Adipose tissue (tissue), 3 donors: ENCODE results near the gene PIEZO1. TPM values are rescaled to one million over a fixed set of nuclear protein-coding genes. Genes with fewer than 3 reads are reported as not detected.

ENCODE experiments used
- H3K27ac ChIP-seq: one replicate; pipeline ENCODE4 v1.5.1; 2013; ENCODE audit warnings: low read depth, low read length
- WGBS, 3 donors: extraction: QIAGEN DNeasy Blood & Tissue Kit; methylation state at CpG; one replicate each; pipeline ENCODE4 v1.1.7; 2013; 5-methylcytosine and 5-hydroxymethylcytosine counted together
- polyA plus RNA-seq, 3 donors: library from polyadenylated mRNA; stranded (reverse); fragments of 200-250 nt; gene quantifications; one replicate each; pipeline ENCODE4 v1.2.3, GENCODE V29; 2013
- donor health status: healthy with polysubstance abuse.
- donor health status: Bipolar disorder and iron deficiency.
- donor health status: healthy.

Gene PIEZO1
- polyA plus RNA-seq, 3 donors = 61.0 to 436 (median 237) TPM

GRCh38 chr16:88720396-88720970 lies 64.5 kb downstream of the PIEZO1 start:
- 90 to 93% (median 90%) methylated on average over 9 to 23 of the region's 23 CpGs for WGBS, 3 donors
- no peak overlapping the region for H3K27ac ChIP-seq

DNA sequence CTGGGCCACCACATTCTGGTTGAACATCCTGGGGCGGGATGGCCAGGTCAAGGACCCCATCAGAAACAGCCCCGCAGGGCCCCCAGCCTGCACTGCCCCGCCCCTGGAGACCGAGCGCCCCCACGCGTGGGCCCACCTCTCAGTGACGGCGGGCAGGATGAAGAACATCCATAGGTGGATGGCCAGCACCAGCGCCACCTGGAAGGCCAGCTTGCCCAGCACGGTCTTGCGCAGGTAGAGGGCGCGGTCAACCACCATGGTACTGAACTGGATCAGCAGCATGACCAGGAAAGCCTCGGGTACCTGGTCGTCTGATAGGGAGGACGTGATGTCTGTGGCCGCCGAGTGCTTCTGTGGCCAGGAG lies 65.1 kb downstream of the PIEZO1 start:
- 96 to 97% (median 97%) methylated on average over 18 to 19 of the region's 19 CpGs for WGBS, 3 donors
- no peak overlapping the region for H3K27ac ChIP-seq

DNA sequence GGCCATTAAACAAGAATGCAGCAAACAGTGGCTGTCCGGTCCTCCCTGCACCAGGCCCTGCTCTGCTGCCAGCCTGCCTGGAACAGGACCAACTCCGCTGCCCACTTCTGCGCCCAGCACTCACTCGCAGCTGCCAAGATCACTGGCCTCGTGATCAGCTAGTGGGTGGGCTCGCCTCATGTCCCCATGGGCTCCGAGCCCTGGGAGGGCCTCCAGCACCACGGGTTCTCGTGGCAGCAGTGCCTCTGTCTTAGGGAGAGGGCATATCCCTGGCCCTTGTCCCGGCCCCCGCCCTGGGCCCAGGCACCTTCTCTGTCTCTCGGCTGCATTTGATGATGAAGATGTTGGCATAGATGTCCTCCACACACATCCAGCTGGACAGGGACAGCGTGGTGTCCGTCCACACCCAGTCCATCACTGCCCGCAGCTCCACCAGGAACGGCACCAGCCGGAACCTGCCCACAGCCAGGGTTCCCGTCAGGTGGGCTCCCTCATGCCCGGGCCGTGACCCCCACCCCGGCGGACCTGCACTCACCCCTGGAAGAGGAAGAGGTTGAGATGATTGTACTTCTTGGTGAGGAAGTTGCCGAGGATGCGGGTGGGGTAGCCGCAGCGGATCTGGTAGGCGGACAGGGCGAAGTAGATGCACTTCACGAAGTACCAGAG lies 65.6 kb downstream of the PIEZO1 start:
- 87 to 92% (median 87%) methylated on average over 28 to 29 of the region's 29 CpGs for WGBS, 3 donors
- H3K27ac ChIP-seq = no peak overlapping the region

DNA sequence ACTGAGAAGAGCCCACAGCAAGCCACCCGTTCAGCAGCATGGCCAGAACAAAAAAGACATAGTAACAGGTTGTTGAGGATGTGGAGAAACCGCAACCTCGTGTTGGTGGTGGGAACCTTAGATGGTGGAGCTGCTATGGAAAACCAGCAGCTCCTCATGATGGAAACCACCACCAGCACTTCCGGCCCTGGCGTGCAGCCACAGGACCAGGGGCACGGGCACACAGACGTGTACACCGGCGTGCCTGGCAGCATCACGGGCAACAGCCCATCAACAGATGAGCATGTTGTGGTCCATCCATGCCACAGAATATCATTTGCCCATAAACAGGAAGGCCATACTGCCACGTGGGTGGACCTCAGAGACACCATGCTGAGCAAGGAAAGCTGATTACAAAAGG lies 66.8 kb downstream of the PIEZO1 start:
- no peak overlapping the region for H3K27ac ChIP-seq
- WGBS, 3 donors = 84 to 92% (median 91%) methylated on average over 11 of the region's 11 CpGs

- H3K27ac ChIP-seq = no peak overlapping the region
- 97% methylated on average over 21 of the region's 21 CpGs for WGBS, 3 donors
Observed at GRCh38 chr16:88716601-88717001, 68.4 kb downstream of the PIEZO1 start.

- WGBS, 3 donors = 92 to 95% (median 94%) methylated on average over 15 of the region's 15 CpGs
- H3K27ac ChIP-seq = no peak overlapping the region
Observed at GRCh38 chr16:88716201-88716600, 68.8 kb downstream of the PIEZO1 start.

- WGBS, 3 donors = 91 to 93% (median 93%) methylated on average over 57 of the region's 57 CpGs
- no peak overlapping the region for H3K27ac ChIP-seq
Observed at GRCh38 chr16:88715312-88716190, 69.5 kb downstream of the PIEZO1 start.

DNA sequence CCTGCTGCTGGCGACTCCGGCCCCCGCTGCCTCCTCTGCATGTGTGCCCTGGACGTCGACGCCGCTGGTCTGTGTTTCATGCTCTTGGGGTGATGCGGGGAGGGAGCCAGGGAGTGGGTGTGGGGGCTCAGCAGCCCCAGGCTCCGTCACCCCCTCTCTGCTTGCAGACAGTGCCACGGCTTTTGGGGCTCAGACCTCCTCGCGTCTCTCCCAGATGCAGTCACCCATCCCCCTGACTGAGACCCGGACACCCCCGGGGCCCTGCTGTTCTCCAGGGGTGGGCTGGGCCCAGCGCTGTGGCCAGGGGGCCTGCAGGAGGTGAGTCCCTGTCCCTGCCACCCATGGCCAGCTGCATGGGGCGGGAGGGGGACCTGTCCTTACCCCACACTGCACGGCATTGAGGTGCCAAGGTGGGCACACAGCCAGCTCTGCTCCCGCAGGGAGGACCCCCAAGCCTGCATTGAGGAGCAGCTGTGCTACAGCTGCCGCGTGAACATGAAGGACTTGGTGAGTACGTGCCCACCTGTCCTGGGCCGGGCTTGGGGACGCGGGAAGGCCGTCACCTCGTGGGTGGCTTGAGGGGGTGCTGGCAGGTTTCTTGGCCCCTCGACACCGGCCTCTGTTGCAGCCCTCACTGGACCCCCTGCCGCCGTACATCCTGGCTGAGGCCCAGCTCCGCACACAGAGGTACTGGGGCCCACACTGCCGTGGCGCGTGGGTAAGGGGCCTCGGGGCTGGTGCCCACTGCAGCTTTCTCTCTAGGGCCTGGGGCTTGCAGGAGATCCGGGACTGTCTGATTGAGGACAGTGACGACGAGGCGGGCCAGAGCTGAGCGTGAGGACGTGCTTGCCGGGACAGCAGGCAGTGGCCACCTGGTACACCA lies 70.4 kb downstream of the PIEZO1 start:
- WGBS, 3 donors = 86 to 91% (median 89%) methylated on average over 41 to 42 of the region's 42 CpGs
- no peak overlapping the region for H3K27ac ChIP-seq

- 89 to 92% (median 90%) methylated on average over 24 to 30 of the region's 30 CpGs for WGBS, 3 donors
- H3K27ac ChIP-seq = no peak overlapping the region
Observed at GRCh38 chr16:88713568-88714419, 71.2 kb downstream of the PIEZO1 start.

DNA sequence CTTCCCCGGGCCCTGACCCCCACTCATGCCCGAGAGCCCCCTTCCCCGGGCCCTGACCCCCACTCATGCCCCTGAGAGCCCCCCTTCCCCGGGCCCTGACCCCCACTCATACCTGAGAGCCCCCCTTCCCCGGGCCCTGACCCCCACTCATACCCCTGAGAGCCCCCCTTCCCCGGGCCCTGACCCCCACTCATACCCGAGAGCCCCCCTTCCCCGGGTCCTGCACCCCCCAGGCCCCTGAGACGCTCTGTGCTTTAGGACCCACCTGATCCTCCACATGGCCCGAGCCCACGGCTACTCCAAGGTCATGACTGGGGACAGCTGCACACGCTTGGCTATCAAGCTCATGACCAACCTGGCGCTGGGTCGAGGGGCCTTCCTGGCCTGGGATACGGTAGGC lies 72.0 kb downstream of the PIEZO1 start:
- WGBS, 3 donors = 74 to 91% (median 86%) methylated on average over 12 to 14 of the region's 15 CpGs
- no peak overlapping the region for H3K27ac ChIP-seq

DNA sequence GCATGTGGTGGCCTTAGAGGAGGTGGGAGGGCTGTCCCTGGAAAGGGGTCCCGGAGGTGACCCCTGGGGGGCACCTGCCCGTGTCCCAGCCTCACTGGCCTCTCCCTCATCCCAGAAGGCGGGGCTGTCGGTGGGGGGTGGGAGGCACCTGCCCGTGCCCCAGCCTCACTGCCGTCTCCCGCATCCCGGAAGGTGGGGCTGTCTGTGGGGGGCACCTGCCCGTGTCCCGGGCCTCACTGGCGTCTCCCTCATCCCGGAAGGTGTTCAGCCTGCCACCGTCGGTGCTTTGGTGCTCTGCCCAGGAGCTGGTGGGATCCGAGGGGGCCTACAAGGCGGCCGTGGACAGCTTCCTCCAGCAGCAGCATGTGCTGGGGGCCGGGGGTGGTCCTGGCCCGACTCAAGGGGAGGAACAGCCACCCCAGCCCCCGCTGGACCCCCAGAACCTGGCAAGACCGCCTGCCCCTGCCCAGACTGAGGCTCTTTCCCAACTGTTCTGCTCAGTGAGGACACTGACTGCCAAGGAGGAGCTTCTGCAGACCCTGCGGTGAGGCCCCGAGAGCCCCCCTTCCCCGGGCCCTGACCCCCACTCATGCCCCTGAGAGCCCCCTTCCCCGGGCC lies 72.5 kb downstream of the PIEZO1 start:
- no peak overlapping the region for H3K27ac ChIP-seq
- 72 to 86% (median 78%) methylated on average over 23 to 25 of the region's 25 CpGs for WGBS, 3 donors

GRCh38 chr16:88711750-88712340 lies 73.2 kb downstream of the PIEZO1 start:
- 72 to 87% (median 79%) methylated on average over 17 to 18 of the region's 18 CpGs for WGBS, 3 donors
- H3K27ac ChIP-seq = no peak overlapping the region

DNA sequence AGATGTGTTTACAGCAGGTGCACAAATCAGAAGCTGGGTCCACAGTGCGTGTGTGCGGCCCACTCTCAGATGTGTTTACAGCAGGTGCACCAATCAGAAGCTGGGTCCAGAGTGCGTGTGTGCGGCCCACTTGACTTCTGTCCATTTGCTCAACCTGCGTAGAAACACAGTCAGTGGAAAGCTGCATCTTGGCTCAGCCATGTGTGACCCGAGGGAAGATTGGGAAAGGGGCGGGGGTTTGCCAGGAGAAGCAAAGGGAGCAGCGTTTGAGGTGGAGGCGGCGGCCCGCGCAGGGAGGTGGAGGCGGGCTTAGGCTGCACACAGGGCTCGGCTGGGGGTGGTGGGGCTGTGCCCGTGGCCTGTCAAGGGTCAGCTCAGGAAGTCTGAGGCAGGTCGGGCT lies 74.5 kb downstream of the PIEZO1 start:
- 64 to 85% (median 69%) methylated on average over 15 to 16 of the region's 16 CpGs for WGBS, 3 donors
- H3K27ac ChIP-seq = no peak overlapping the region

DNA sequence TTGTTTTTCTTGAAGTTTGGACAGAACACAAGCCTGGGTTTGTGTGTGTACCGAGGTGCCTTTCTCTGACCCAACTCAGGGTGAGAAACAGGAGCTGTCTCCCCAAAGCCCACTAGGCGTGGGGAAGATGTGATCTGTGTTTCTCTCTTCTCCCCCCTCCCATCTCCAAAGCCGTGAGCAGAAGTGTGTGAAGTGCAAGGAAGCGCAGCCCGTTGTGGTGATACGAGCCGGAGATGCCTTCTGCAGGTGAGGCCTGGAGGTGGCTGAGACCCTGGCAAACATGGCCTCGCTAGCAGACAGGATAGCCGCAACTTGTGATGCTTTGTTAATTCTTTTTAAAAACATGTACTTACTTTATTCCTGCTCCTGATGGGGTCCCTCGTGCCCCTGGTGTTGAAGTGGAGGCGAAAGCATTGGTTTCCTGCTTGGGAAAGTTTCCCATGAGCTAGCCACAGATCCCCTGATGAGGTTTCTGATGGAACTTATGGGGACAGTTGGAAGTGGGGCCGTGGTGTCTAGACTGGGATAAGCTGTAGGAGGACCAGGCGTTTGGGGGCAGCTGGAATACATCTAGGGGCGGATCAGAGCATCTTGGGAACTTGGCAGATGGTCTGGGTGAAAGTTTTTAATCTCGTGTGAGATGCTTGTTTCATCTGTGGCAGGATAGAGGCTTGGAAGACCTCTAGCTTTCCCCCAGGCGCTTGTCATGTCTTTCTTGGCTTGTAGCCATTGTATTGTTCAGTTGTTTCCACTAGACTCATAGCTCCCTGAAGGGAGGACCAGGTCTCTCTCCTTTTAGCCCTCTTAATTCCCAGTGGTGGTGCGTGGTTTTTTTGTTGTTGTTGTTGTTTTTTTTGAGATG lies 77.8 kb downstream of the PIEZO1 start:
- 29 to 42% (median 35%) methylated on average over 17 of the region's 17 CpGs for WGBS, 3 donors

DNA sequence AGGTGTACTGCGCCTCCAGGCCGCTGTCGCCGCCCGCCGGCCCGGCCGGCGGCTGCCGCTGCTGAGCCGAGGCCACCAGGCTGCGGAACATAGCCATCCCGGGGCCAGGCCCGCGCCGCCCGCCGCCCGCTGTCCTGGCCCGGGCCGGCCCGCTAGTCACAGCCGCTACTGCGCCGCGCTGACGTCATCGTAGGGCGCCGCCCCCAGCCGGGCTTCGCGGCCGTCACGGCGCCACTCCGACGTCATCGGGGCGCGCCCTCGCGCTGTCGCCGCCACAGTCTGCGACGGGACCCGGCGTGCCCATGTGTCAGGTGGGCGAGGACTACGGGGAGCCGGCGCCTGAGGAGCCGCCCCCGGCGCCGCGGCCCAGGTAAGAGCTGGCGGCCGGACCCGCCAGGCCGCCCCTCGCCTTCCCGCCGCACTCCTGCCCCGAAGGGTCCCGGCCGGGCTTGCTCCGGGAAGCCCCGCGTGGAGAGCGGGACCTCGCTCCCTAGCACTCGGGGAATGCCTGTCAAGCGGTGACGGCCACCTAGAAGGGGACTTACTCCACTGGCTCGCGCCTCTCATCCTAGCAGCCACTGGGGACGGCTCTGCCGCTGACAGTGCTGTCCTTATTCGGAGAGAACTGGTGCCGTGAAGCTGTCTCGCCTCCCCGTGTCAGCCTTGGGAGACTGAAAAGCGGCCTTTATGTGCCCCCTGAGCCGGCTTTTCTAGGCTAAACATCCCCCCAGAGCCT lies 78.6 kb downstream of the PIEZO1 start, which contains the start of the genes CTU2 and RNF166:
CTU2 (plus strand) TSS at position 275 of the 736 bp plus-strand sequence; CDS start at position 303, 28 bp downstream.
RNF166 (minus strand) TSS at position 180 of the 736 bp plus-strand sequence; CDS start at position 97, 83 bp downstream.
- 0 to 1% (median 0%) methylated on average over 65 to 86 of the region's 86 CpGs for WGBS, 3 donors
- no peak within 1 kb of the TSS for H3K27ac ChIP-seq

More for the DNA sequence above, 77.8 kb downstream of the PIEZO1 start:
- no peak overlapping the region for H3K27ac ChIP-seq
